ENCODE results near the gene TTC12. TPM values are rescaled to one million over a fixed set of nuclear protein-coding genes. Genes with fewer than 3 reads are reported as not detected.

TTC12 gene
- total RNA-seq, 2 experiments from 2014 or later: 17.1 to 21.8 TPM

DNA sequence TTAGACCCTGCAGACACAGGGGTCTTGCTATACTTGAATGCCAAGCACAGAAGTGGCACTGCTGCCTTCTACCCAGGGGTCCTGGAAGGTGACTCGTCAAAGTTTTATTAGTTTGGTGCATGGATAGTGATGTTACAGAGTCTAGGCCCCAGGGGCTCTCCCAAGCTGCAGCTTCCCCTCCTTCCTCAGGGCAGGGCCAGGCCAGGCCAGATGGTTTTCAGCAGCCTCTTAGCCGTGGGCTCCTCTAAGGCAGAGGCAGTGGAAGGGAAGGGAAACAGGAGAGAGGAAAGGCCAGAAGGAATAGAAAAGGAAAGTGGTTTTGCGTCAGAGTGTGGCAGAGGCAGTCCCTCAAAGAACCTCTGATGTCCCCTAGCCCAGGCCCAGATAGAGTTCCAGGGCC, 95.1 kb downstream of the TTC12 start:
- Mint-ChIP-seq H3K4me1 (no peaks in the 10 kb centered on the region), H3K27ac (no peak overlapping the region), H3K9me3 (no peaks in the 10 kb centered on the region), H3K4me3 (no peak overlapping the region), H3K27me3 (no peaks in the 10 kb centered on the region), H3K36me3 (ENCODE audit: low read depth) (no peaks in the 10 kb centered on the region)
- ChIA-PET CTCF (no interaction called here), POLR2A (no interaction called here)
- DNase-seq: no peak

DNA sequence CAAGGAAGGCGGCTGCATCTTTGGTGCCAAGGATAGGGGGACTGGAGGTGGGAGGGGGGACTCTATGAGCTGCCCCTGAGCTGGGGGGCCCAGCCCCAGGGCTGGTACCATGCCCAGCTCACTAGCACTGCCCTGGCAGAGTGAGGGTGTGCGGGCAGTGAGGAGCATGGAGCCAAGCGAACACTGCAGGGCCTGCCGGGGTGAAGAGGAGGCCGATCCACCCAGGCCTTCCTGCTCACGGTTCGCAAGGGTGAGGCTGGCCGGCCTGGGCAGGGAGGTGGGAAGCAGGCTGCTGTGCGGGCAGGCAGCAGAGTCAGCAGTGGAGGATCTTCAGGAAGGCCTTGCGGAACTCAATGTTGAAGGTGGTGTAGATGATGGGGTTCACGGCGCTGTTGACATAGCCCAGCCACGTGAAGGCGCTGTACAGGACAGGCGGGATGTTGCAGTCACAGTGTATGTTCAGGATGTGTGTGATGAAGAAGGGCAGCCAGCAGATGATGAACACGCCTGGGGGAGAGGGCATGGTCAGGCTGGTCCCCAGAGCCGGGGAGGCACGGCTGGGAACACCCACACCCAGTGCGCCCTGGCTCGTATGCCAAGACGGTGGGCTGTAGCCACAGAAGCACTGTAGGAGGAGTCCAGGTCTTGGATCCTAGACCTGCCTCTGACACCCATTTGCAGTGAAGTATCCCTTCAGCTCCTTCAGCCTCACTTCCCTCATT, 96.2 kb downstream of the TTC12 start:
- ChIA-PET CTCF (no interaction called here), POLR2A (no interaction called here)
- Mint-ChIP-seq H3K27me3 (no peaks in the 10 kb centered on the region), H3K4me1 (no peaks in the 10 kb centered on the region), H3K9me3 (no peaks in the 10 kb centered on the region), H3K4me3 (no peak overlapping the region), H3K36me3 (ENCODE audit: low read depth) (no peaks in the 10 kb centered on the region), H3K27ac (no peak overlapping the region)
- no peak for DNase-seq

DNA sequence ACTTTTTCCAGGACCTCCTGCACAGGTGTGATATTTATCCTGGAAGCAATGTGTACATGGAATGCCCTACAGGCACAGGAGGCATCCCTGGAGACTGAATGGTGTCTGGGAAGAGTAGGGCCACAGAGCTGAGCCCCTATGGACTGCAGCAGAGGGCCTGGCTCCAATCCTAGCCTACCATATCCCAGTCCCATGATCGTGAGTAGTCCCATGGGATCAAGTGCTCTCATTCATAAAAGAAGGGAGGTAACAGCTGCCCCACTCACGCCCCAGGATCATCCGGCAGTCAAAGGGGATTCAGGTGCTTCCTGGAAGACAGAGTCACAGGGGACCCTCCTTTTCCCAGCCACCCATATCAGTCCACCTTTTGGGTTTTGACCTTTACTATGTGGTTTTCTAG, 97.2 kb downstream of the TTC12 start:
- CTCF ChIA-PET: interaction anchor here (0.6 kb wide), 1 partner anchor 16 kb away, joined by 3 read pairs; no protein-coding TSS in a partner anchor
- POLR2A ChIA-PET: no interaction called here

DNA sequence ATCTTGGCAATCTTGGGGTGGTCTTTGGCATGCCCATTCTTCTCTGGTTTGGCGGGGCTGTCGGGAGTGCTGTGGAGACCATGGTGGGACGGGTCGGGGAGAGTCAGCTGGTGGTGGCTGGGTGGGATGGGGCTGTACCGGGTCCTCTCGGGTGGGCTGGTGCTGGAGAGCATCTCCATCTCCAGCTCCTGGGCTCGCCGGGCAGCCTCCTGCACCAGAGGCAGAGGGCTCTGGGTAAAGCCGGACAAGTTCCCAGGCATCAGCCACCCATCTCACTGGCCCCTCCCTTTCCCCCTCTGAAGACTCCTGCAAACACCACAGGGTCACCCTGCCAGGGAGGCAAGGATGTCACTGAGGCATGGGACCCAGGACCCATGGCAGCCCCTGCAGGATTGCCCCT, 98.3 kb downstream of the TTC12 start:
- no peak for DNase-seq

More for the DNA sequence above, 97.2 kb downstream of the TTC12 start:
- Mint-ChIP-seq H3K4me1 (no peaks in the 10 kb centered on the region), H3K27me3 (no peaks in the 10 kb centered on the region), H3K27ac (no peak overlapping the region), H3K36me3 (ENCODE audit: low read depth) (no peaks in the 10 kb centered on the region), H3K9me3 (no peaks in the 10 kb centered on the region), H3K4me3 (no peak overlapping the region)
- DNase-seq: no peak

DNA sequence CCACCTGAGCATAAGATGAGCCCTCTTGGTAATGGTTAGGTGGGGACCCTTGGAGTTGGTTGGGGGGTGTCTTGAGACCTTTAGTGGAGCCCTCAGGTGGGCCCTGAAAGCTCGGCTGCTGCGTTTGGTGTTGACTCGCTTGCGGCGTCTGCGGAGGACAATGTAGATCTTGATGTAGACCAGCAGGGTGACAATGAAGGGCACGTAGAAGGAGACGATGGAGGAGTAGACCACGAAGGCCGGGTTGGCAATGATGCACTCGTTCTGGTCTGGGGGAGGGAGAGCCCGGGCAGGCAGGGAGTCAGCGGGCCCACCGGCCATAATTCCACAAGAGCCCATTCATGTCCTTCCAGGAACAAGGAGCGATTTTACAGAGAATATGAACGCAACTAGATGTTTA, 101.0 kb downstream of the TTC12 start:
- Mint-ChIP-seq H3K4me1 (no peaks in the 10 kb centered on the region), H3K36me3 (ENCODE audit: low read depth) (no peaks in the 10 kb centered on the region), H3K9me3 (no peaks in the 10 kb centered on the region), H3K4me3 (no peak overlapping the region), H3K27me3 (no peaks in the 10 kb centered on the region), H3K27ac (no peak overlapping the region)
- no peak for DNase-seq
- ChIA-PET POLR2A (no interaction called here), CTCF (no interaction called here)

More for the DNA sequence above, 98.3 kb downstream of the TTC12 start:
- ChIA-PET POLR2A (no interaction called here), CTCF (no interaction called here)
- Mint-ChIP-seq H3K36me3 (ENCODE audit: low read depth) (no peaks in the 10 kb centered on the region), H3K4me1 (no peaks in the 10 kb centered on the region), H3K9me3 (no peaks in the 10 kb centered on the region), H3K27ac (no peak overlapping the region), H3K27me3 (no peaks in the 10 kb centered on the region), H3K4me3 (no peak overlapping the region)

Other genes with a start within 250 kb of the TTC12 start
- gene ANKK1, start 73.2 kb downstream of the TTC12 start, total RNA-seq: under 1 TPM in 1 of 2 experiments, not detected in 1; 0.15 TPM
- not detected for gene DRD2, start 160.8 kb downstream of the TTC12 start, total RNA-seq

Data from activated CD4-positive, alpha-beta T cell treated with anti-CD3 and anti-CD28 coated beads, Interleukin-2, amount 10 ng/mL, durations not matched to agents 7 days and 5 days (primary cell).